Measurements from ENCODE around the gene LILRA5.
"Not testable (repeated sequence)": the region's sequence is repeated elsewhere in the genome, so short reads cannot be mapped to it uniquely, and the experiment has no call there.

DNA sequence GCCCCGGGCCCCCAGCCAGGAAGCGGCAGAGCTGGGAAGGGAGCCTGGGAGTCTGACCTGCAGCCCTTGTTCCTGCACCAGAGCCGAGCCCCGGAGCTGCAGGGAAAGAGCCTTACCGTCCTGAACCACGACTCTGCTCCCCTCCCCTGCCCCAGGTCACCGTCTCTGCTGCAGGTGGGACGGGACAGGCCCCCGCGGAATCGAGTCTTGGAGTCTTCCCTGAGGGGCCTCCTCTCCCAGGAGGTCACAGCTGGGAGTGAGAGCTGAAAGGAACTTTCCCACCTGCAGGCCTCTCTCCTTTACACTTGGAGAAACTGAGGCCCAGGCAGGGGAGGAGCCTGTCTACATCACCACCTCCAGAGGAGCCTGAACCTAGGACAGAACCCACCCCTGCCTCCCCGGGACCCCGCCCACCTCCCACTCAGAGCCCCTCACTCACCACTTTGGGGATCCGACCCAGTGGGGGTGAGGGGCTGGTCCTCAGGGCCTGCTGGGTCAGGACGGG lies 35.8 kb downstream of the LILRA5 start:
- TF ChIP-seq, protein P1, sequence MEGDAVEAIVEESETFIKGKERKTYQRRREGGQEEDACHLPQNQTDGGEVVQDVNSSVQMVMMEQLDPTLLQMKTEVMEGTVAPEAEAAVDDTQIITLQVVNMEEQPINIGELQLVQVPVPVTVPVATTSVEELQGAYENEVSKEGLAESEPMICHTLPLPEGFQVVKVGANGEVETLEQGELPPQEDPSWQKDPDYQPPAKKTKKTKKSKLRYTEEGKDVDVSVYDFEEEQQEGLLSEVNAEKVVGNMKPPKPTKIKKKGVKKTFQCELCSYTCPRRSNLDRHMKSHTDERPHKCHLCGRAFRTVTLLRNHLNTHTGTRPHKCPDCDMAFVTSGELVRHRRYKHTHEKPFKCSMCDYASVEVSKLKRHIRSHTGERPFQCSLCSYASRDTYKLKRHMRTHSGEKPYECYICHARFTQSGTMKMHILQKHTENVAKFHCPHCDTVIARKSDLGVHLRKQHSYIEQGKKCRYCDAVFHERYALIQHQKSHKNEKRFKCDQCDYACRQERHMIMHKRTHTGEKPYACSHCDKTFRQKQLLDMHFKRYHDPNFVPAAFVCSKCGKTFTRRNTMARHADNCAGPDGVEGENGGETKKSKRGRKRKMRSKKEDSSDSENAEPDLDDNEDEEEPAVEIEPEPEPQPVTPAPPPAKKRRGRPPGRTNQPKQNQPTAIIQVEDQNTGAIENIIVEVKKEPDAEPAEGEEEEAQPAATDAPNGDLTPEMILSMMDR (IDR thresholded peaks at IDR 0.05 in 8 of 11, conservative IDR thresholded peaks at IDR 0.05 in 3 of 11) = not testable (repeated sequence)
- not testable (repeated sequence) for TF ChIP-seq POLR2A, POLR2AphosphoS5 (IDR thresholded peaks at IDR 0.05)
